ENCODE data around the gene TMX4. TPM values are rescaled to one million over a fixed set of nuclear protein-coding genes. Genes with fewer than 3 reads are reported as not detected.
A peak's percentile ranks its signal among the peaks of the same experiment; 100 is the strongest.

TMX4 gene
- total and polyA plus RNA-seq, 5 donors from 2014 or later, result 71.7 to 111 (median 90.2) TPM

GRCh38 chr20:7980332-7981046 lies 39.1 kb downstream of the TMX4 start:
- peaks cover 44% of the 10 kb centered on the region for H3K36me3 ChIP-seq (ENCODE audit: control insufficient read depth, insufficient read depth, low read length)
- H3K9me3 Mint-ChIP-seq, result no peaks in the 10 kb centered on the region
- H3K4me1 ChIP-seq (ENCODE audit: control insufficient read depth, insufficient read depth, low read length, poor library complexity, severe bottlenecking), result peaks cover 6% of the 10 kb centered on the region
- DNase-seq, result peak in 2 of 3 donors; percentile 8 to 56
- H3K4me1 Mint-ChIP-seq, result peaks cover 0 to 26% (median 18%) of the 10 kb centered on the region in 4 donors
- H3K4me3 Mint-ChIP-seq, result no peak overlapping the region
- H3K27ac ChIP-seq (ENCODE audit: insufficient read depth, low read length, poor library complexity, severe bottlenecking), result no peak overlapping the region
- no peaks in the 10 kb centered on the region for H3K27me3 ChIP-seq (ENCODE audit: control insufficient read depth, insufficient read depth, low read length)
- H3K9me3 ChIP-seq (ENCODE audit: control insufficient read depth in 2 of 2, low read length in 2 of 2), result no peaks in the 10 kb centered on the region
- no peak overlapping the region for H3K4me3 ChIP-seq (ENCODE audit: low read depth, low read length)
- peaks cover 32% of the 10 kb centered on the region for H3K36me3 Mint-ChIP-seq
- H3K27me3 Mint-ChIP-seq, result no peaks in the 10 kb centered on the region
- ATAC-seq (ENCODE audit: low read depth in 2 of 2), result peak; percentile 63 to 66
- H3K27ac Mint-ChIP-seq, result peak overlapping the region; percentile 29 to 81 (median 67)

- Histone ChIP-seq H3K4me3 (ENCODE audit: low read depth, low read length) (no peak overlapping the region), H3K36me3 (ENCODE audit: control insufficient read depth, insufficient read depth, low read length) (peaks cover 20% of the 10 kb centered on the region), H3K9me3 (ENCODE audit: control insufficient read depth in 2 of 2, low read length in 2 of 2) (no peaks in the 10 kb centered on the region), H3K27ac (ENCODE audit: insufficient read depth, low read length, poor library complexity, severe bottlenecking) (no peak overlapping the region), H3K27me3 (ENCODE audit: control insufficient read depth, insufficient read depth, low read length) (no peaks in the 10 kb centered on the region), H3K4me1 (ENCODE audit: control insufficient read depth, insufficient read depth, low read length, poor library complexity, severe bottlenecking) (peaks cover 6% of the 10 kb centered on the region)
- Mint-ChIP-seq H3K4me1 (peaks cover 0 to 26% (median 18%) of the 10 kb centered on the region in 4 donors), H3K9me3 (no peaks in the 10 kb centered on the region), H3K27me3 (no peaks in the 10 kb centered on the region), H3K36me3 (peaks cover 27% of the 10 kb centered on the region), H3K27ac (peak overlapping the region in 2 of 3 donors; percentile 35 to 42), H3K4me3 (no peak overlapping the region)
- DNase-seq, result no peak
- ATAC-seq (ENCODE audit: low read depth in 2 of 2), result no peak
These were observed 41.9 kb downstream of the TMX4 start for GRCh38 chr20:7977709-7978108.

- Mint-ChIP-seq H3K4me3 (no peak overlapping the region), H3K9me3 (no peaks in the 10 kb centered on the region), H3K27ac (peak overlapping the region in 1 of 3 donors; percentile 23), H3K36me3 (peaks cover 11% of the 10 kb centered on the region), H3K4me1 (peaks cover 0 to 11% (median 8%) of the 10 kb centered on the region in 4 donors), H3K27me3 (no peaks in the 10 kb centered on the region)
- Histone ChIP-seq H3K36me3 (ENCODE audit: control insufficient read depth, insufficient read depth, low read length) (peaks cover 6% of the 10 kb centered on the region), H3K4me3 (ENCODE audit: low read depth, low read length) (no peak overlapping the region), H3K4me1 (ENCODE audit: control insufficient read depth, insufficient read depth, low read length, poor library complexity, severe bottlenecking) (peaks cover 5% of the 10 kb centered on the region), H3K9me3 (ENCODE audit: control insufficient read depth in 2 of 2, low read length in 2 of 2) (no peaks in the 10 kb centered on the region), H3K27ac (ENCODE audit: insufficient read depth, low read length, poor library complexity, severe bottlenecking) (no peak overlapping the region), H3K27me3 (ENCODE audit: control insufficient read depth, insufficient read depth, low read length) (no peaks in the 10 kb centered on the region)
- ATAC-seq (ENCODE audit: low read depth in 2 of 2) (no peak), DNase-seq (no peak)
These were observed 43.6 kb downstream of the TMX4 start for GRCh38 chr20:7975851-7976414.

GRCh38 chr20:7974785-7975435 lies 44.7 kb downstream of the TMX4 start:
- H3K4me1 Mint-ChIP-seq, result peaks cover 0 to under 1% (median 0%) of the 10 kb centered on the region in 4 donors
- no peaks in the 10 kb centered on the region for H3K36me3 ChIP-seq (ENCODE audit: control insufficient read depth, insufficient read depth, low read length)
- ATAC-seq (ENCODE audit: low read depth in 2 of 2) (no peak), DNase-seq (no peak)
- H3K27ac ChIP-seq (ENCODE audit: insufficient read depth, low read length, poor library complexity, severe bottlenecking), result no peak overlapping the region
- H3K9me3 ChIP-seq (ENCODE audit: control insufficient read depth in 2 of 2, low read length in 2 of 2), result no peaks in the 10 kb centered on the region
- H3K36me3 Mint-ChIP-seq, result peaks cover 8% of the 10 kb centered on the region
- no peak overlapping the region for H3K4me3 Mint-ChIP-seq
- H3K4me3 ChIP-seq (ENCODE audit: low read depth, low read length), result no peak overlapping the region
- H3K4me1 ChIP-seq (ENCODE audit: control insufficient read depth, insufficient read depth, low read length, poor library complexity, severe bottlenecking), result no peaks in the 10 kb centered on the region
- H3K27me3 Mint-ChIP-seq, result no peaks in the 10 kb centered on the region
- no peaks in the 10 kb centered on the region for H3K9me3 Mint-ChIP-seq
- peak overlapping the region in 2 of 3 donors; percentile 1 to 23 for H3K27ac Mint-ChIP-seq
- no peaks in the 10 kb centered on the region for H3K27me3 ChIP-seq (ENCODE audit: control insufficient read depth, insufficient read depth, low read length)

- Histone ChIP-seq H3K27ac (ENCODE audit: insufficient read depth, low read length, poor library complexity, severe bottlenecking) (no peak overlapping the region), H3K9me3 (ENCODE audit: control insufficient read depth in 2 of 2, low read length in 2 of 2) (no peaks in the 10 kb centered on the region), H3K4me1 (ENCODE audit: control insufficient read depth, insufficient read depth, low read length, poor library complexity, severe bottlenecking) (no peaks in the 10 kb centered on the region), H3K27me3 (ENCODE audit: control insufficient read depth, insufficient read depth, low read length) (no peaks in the 10 kb centered on the region), H3K36me3 (ENCODE audit: control insufficient read depth, insufficient read depth, low read length) (no peaks in the 10 kb centered on the region), H3K4me3 (ENCODE audit: low read depth, low read length) (no peak overlapping the region)
- Mint-ChIP-seq H3K9me3 (no peaks in the 10 kb centered on the region), H3K27me3 (no peaks in the 10 kb centered on the region), H3K4me1 (no peaks in the 10 kb centered on the region), H3K27ac (no peak overlapping the region), H3K4me3 (no peak overlapping the region), H3K36me3 (no peaks in the 10 kb centered on the region)
- no peak for DNase-seq
- no peak for ATAC-seq (ENCODE audit: low read depth in 2 of 2)
These were observed 47.9 kb downstream of the TMX4 start for GRCh38 chr20:7971536-7972280.

GRCh38 chr20:7967199-7967844 lies 52.2 kb downstream of the TMX4 start:
- H3K36me3 ChIP-seq (ENCODE audit: control insufficient read depth, insufficient read depth, low read length), result no peaks in the 10 kb centered on the region
- H3K4me3 ChIP-seq (ENCODE audit: low read depth, low read length), result no peak overlapping the region
- Mint-ChIP-seq H3K27me3 (no peaks in the 10 kb centered on the region), H3K4me1 (no peaks in the 10 kb centered on the region), H3K27ac (no peak overlapping the region), H3K4me3 (no peak overlapping the region), H3K36me3 (no peaks in the 10 kb centered on the region), H3K9me3 (peaks cover 0 to 2% (median 0%) of the 10 kb centered on the region in 7 donors)
- DNase-seq, result no peak
- H3K27me3 ChIP-seq (ENCODE audit: control insufficient read depth, insufficient read depth, low read length), result no peaks in the 10 kb centered on the region
- H3K27ac ChIP-seq (ENCODE audit: insufficient read depth, low read length, poor library complexity, severe bottlenecking), result no peak overlapping the region
- no peak for ATAC-seq (ENCODE audit: low read depth in 2 of 2)
- no peaks in the 10 kb centered on the region for H3K9me3 ChIP-seq (ENCODE audit: control insufficient read depth in 2 of 2, low read length in 2 of 2)
- no peaks in the 10 kb centered on the region for H3K4me1 ChIP-seq (ENCODE audit: control insufficient read depth, insufficient read depth, low read length, poor library complexity, severe bottlenecking)

GRCh38 chr20:7966176-7966575 lies 53.4 kb downstream of the TMX4 start:
- Histone ChIP-seq H3K4me1 (ENCODE audit: control insufficient read depth, insufficient read depth, low read length, poor library complexity, severe bottlenecking) (no peaks in the 10 kb centered on the region), H3K36me3 (ENCODE audit: control insufficient read depth, insufficient read depth, low read length) (no peaks in the 10 kb centered on the region), H3K27me3 (ENCODE audit: control insufficient read depth, insufficient read depth, low read length) (peaks cover 2% of the 10 kb centered on the region), H3K4me3 (ENCODE audit: low read depth, low read length) (no peak overlapping the region), H3K9me3 (ENCODE audit: control insufficient read depth in 2 of 2, low read length in 2 of 2) (no peaks in the 10 kb centered on the region), H3K27ac (ENCODE audit: insufficient read depth, low read length, poor library complexity, severe bottlenecking) (no peak overlapping the region)
- peaks cover 0 to 2% (median 0%) of the 10 kb centered on the region in 7 donors for H3K9me3 Mint-ChIP-seq
- H3K4me1 Mint-ChIP-seq, result no peaks in the 10 kb centered on the region
- ATAC-seq (ENCODE audit: low read depth in 2 of 2) (no peak), DNase-seq (no peak)
- no peak overlapping the region for H3K27ac Mint-ChIP-seq
- no peaks in the 10 kb centered on the region for H3K36me3 Mint-ChIP-seq
- H3K27me3 Mint-ChIP-seq, result no peaks in the 10 kb centered on the region
- H3K4me3 Mint-ChIP-seq, result no peak overlapping the region
